MM.1S (cell line): ENCODE data around the gene TCERG1L.

Experiments used
- CTCF ChIP-seq: fragments of 300-600 bp; sonication (generic); IDR thresholded peaks from 2 replicates; pipeline ENCODE4 v1.5.1; 2016; ENCODE audit warnings: antibody characterized with exemption, low read length, mixed read lengths
- EZH2 ChIP-seq: fragments of 300-600 bp; sonication (generic); optimal IDR thresholded peaks from 2 replicates; pipeline ENCODE3; 2017; ENCODE audit warnings: low read depth, mild to moderate bottlenecking, antibody characterized with exemption, low read length, mixed read lengths

- TF ChIP-seq CTCF (no peak), EZH2 (no peak)
Measured at GRCh38 chr10:131178521-131179331, 132.8 kb downstream of the TCERG1L start.
